Right lobe of liver (tissue), 6 donors: ENCODE data around the gene PRSS12. TPM values are rescaled to one million over a fixed set of nuclear protein-coding genes. Genes with fewer than 3 reads are reported as not detected.

ENCODE experiments used
- ATAC-seq, 4 donors: fragments of 200-7000 bp; cut with Tn5 transposase; one replicate each; pipeline ENCODE4 v1.9.1; 2020; ENCODE audit warnings: mild to moderate bottlenecking in 4 of 4, moderate library complexity in 4 of 4
- DNase-seq, 3 donors: peaks; one replicate each; pipeline ENCODE4 v3.0.0-alpha.2; 2020
- H3K27ac ChIP-seq, 3 donors: fragments of 200-600 bp; one replicate each; pipeline ENCODE4 v1.8.0; 2022
- H3K27me3 ChIP-seq, 2 donors: fragments of 200-600 bp; one replicate each; pipeline ENCODE4 v1.8.0; 2022
- H3K36me3 ChIP-seq, 4 donors: fragments of 200-600 bp; sonication (generic) in 1 of 4; one replicate each; pipeline versions ENCODE4 v1.5.1 to v1.8.0; 2017 to 2022; ENCODE audit warnings: control low read depth in 1 of 4
- H3K4me1 ChIP-seq, 4 donors: fragments of 200-600 bp; sonication (generic) in 1 of 4; one replicate each; pipeline versions ENCODE4 v1.5.1 to v1.8.0; 2017 to 2022; ENCODE audit warnings: control low read depth in 1 of 4
- H3K4me3 ChIP-seq, 3 donors: fragments of 200-600 bp; one replicate each; pipeline ENCODE4 v1.8.0; 2022
- H3K9me3 ChIP-seq, 4 donors: fragments of 200-600 bp; sonication (generic) in 1 of 4; one replicate each; pipeline versions ENCODE4 v1.5.1 to v1.8.0; 2017 to 2022; ENCODE audit warnings: control low read depth in 1 of 4
- POLR2A ChIP-seq: fragments of 450-650 bp; IDR thresholded peaks from one replicate; pipeline ENCODE4 v1.6.1; 2017; ENCODE audit warnings: antibody characterized with exemption, mild to moderate bottlenecking
- WGBS: methylation state at CpG from one replicate; pipeline ENCODE4 v1.1.6; 2018; ENCODE audit warnings: low coverage, low lambda C conversion rate; ENCODE audit not compliant: insufficient coverage; ENCODE audit errors: missing lambda C conversion rate; 5-methylcytosine and 5-hydroxymethylcytosine counted together
- intact Hi-C, 2 donors: fragments of 100-400 bp; cut with DNase I; formaldehyde crosslinking; loops; one replicate each; pipeline versions ENCODE4 v1.11.2 to v1.14.1; 2022
- total RNA-seq, 6 experiments: library from RNA; depleted of rRNA in 2 of 6; stranded (reverse); fragments of >200 nt in 2 of 6; fragmentation: NEBNext Ultra II Directional in 3 of 6; extraction: Animal tissue kit (Norgen Biotek cat#: 25700) in 3 of 6; gene quantifications; one replicate each; pipeline versions ENCODE4 v1.1.0 to v1.2.4, GENCODE V29; 2016 to 2023
- TF ChIP-seq, protein P1 (sequence below), 4 donors: fragments of 200-600 bp in 3 of 4; fragments of 450-650 bp in 1 of 4; IDR thresholded peaks; one replicate each; pipeline versions ENCODE4 v1.5.1 to v1.8.0; 2016 to 2022; ENCODE audit warnings: antibody characterized with exemption in 4 of 4, mild to moderate bottlenecking in 2 of 4
- donor health status: DM: no; HTN: yes; CAD: no.
- donor health status: DM: no; HTN: no; CAD: no.
- donor health status: DM: no; HTN: no; CAD: no.
- donor health status: DM: no; HTN: yes; CAD: no.
- donor health status: DM: no; HTN: yes; CAD: no.

Gene PRSS12
- total RNA-seq, 6 experiments from 2014 or later = 0.12 to 1.4 (median 0.74) TPM

- intact Hi-C loops = no loop called here
- TF ChIP-seq POLR2A = no peak
- TF ChIP-seq, protein P1, sequence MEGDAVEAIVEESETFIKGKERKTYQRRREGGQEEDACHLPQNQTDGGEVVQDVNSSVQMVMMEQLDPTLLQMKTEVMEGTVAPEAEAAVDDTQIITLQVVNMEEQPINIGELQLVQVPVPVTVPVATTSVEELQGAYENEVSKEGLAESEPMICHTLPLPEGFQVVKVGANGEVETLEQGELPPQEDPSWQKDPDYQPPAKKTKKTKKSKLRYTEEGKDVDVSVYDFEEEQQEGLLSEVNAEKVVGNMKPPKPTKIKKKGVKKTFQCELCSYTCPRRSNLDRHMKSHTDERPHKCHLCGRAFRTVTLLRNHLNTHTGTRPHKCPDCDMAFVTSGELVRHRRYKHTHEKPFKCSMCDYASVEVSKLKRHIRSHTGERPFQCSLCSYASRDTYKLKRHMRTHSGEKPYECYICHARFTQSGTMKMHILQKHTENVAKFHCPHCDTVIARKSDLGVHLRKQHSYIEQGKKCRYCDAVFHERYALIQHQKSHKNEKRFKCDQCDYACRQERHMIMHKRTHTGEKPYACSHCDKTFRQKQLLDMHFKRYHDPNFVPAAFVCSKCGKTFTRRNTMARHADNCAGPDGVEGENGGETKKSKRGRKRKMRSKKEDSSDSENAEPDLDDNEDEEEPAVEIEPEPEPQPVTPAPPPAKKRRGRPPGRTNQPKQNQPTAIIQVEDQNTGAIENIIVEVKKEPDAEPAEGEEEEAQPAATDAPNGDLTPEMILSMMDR (IDR thresholded peaks at IDR 0.05) = no peak
- no peaks in the 10 kb centered on the region for H3K9me3 ChIP-seq
- ATAC-seq = peak; percentile 80 to 91 (median 90)
- WGBS = 9% methylated on average over 8 of the region's 64 CpGs
- H3K27ac ChIP-seq = no peak overlapping the region
- H3K4me1 ChIP-seq = no peaks in the 10 kb centered on the region
- no peaks in the 10 kb centered on the region for H3K27me3 ChIP-seq
- H3K4me3 ChIP-seq = peak overlapping the region; percentile 53 to 69 (median 63)
- peak; percentile 54 to 66 (median 59) for DNase-seq
- no peaks in the 10 kb centered on the region for H3K36me3 ChIP-seq
These were observed 87.3 kb downstream of the PRSS12 start for GRCh38 chr4:118265312-118266144.

GRCh38 chr4:118264096-118264495 lies 88.7 kb downstream of the PRSS12 start:
- no peak for TF ChIP-seq POLR2A
- TF ChIP-seq, protein P1 (IDR thresholded peaks at IDR 0.05) = no peak
- ATAC-seq (no peak), DNase-seq (no peak)
- intact Hi-C loops = no loop called here
- no peaks in the 10 kb centered on the region for H3K36me3 ChIP-seq
- no peaks in the 10 kb centered on the region for H3K9me3 ChIP-seq
- 90% methylated on average over 3 of the region's 3 CpGs for WGBS
- no peaks in the 10 kb centered on the region for H3K4me1 ChIP-seq
- no peak overlapping the region for H3K4me3 ChIP-seq
- H3K27ac ChIP-seq = no peak overlapping the region
- no peaks in the 10 kb centered on the region for H3K27me3 ChIP-seq

- 83% methylated on average over 1 of the region's 2 CpGs for whole genome bisulfite sequencing
- H3K27me3 ChIP-seq = no peaks in the 10 kb centered on the region
- H3K4me1 ChIP-seq = no peaks in the 10 kb centered on the region
- TF ChIP-seq, protein P1 (IDR thresholded peaks at IDR 0.05) = no peak
- TF ChIP-seq POLR2A = no peak
- H3K9me3 ChIP-seq = no peaks in the 10 kb centered on the region
- no peak for ATAC-seq
- H3K4me3 ChIP-seq = no peak overlapping the region
- no peaks in the 10 kb centered on the region for H3K36me3 ChIP-seq
- intact Hi-C loops = no loop called here
- no peak for DNase-seq
- no peak overlapping the region for H3K27ac ChIP-seq
These were observed 92.5 kb downstream of the PRSS12 start for GRCh38 chr4:118260309-118260708.

- Histone ChIP-seq H3K36me3 (no peaks in the 10 kb centered on the region), H3K4me3 (no peak overlapping the region), H3K27ac (no peak overlapping the region), H3K9me3 (no peaks in the 10 kb centered on the region), H3K27me3 (no peaks in the 10 kb centered on the region), H3K4me1 (no peaks in the 10 kb centered on the region)
- 77% methylated on average over 3 of the region's 3 CpGs for WGBS
- DNase-seq (no peak), ATAC-seq (no peak)
- TF ChIP-seq, protein P1 (IDR thresholded peaks at IDR 0.05) = no peak
- no peak for TF ChIP-seq POLR2A
- intact Hi-C loops = no loop called here
These were observed 93.7 kb downstream of the PRSS12 start for GRCh38 chr4:118259111-118259510.
